GM18511 (cell line): ENCODE data around the gene ARHGAP18.

Experiments
- ATAC-seq: cut with Tn5 transposase; IDR thresholded peaks from one replicate; pipeline ENCODE4 v1.9.1; 2021; ENCODE audit warnings: mild to moderate bottlenecking, moderate library complexity; ENCODE audit not compliant: unreplicated experiment

ARHGAP18 gene

DNA sequence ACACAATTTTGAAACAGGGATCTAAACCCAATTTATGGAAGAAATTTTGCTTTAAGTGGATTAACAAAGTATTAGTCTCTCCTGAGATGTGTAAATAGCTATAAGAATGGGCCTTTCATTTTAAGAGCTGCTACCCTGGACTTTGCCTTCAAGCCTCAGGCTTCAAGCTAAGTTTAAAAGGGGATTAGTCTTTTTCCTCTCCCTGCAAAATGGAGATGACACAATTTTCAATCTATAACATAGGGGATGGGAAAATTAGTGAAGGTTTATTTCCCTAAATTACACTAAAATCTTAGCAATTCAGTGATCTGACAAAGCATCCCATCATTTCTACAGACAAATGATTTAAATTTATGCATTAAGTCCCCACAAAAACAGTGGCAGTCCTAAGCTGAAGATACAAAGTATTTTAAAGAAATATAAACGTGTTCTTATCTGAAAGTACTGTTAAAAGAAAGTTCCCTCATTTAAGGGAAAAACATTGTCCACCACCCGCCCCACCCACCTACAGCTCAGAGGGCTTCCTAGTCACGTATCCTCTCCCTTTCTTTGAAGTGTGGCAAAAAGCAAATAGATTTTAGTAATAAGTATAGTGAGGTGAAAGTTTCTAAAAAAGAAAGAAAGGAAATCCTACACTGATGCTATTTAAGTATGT is 14.5 kb downstream of the ARHGAP18 start:
- peak; percentile 66 for ATAC-seq

DNA sequence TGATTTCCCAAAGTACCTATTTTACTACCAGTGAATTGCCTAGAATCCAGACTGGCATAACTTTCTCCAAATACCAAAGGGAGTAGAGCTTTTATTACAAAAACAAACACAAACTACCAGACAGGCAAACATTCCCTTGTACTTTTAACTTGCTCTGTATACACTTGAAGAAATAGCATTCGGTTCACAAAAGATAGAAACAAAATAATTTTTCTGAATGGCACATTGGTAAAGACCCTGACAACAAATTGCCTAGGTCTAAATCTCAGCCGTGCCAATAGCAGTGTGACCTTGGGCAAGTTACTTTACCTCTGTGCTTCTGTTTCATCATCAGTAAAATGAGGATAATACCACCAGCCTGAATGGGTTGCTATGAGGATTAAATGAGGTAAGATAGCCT is 15.9 kb downstream of the ARHGAP18 start:
- no peak for ATAC-seq

DNA sequence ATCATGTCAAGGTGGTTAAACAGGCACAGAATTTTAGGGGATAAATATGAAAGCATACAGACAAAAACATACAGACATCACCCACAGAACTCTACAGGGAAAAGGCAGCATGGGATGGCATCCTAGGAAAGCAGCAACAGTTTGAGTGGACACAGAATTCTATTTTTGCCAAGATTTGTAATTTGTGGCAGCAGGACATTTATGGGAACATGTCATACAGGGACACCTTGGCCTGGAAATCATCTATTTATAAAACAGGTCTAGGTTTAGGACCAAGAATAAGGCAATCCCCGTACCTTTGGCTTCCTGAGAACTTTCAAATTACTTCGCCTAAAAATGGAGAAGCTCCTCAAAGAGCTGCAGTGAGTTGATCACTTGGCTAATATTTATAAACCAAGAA is 17.5 kb downstream of the ARHGAP18 start:
- ATAC-seq = no peak

DNA sequence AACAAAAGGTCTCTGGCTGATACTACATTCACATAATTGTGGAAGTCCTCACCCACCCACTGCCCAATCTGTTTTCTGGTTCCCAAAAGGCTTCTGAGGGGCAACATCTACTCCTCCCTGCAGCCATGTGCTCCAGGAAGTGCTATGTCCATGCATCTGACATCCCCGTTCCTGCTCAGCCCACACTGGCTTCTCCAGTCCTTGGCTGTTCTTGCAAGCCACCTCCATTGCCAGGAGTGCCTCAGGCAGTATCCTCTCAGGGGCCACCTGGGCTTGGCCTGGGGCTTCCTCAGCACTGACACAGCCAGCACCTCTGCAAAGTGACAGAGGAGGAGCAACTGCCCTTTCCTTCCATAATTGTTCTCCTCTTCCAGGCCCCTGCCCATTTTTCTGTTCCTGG is 18.3 kb downstream of the ARHGAP18 start:
- no peak for ATAC-seq

DNA sequence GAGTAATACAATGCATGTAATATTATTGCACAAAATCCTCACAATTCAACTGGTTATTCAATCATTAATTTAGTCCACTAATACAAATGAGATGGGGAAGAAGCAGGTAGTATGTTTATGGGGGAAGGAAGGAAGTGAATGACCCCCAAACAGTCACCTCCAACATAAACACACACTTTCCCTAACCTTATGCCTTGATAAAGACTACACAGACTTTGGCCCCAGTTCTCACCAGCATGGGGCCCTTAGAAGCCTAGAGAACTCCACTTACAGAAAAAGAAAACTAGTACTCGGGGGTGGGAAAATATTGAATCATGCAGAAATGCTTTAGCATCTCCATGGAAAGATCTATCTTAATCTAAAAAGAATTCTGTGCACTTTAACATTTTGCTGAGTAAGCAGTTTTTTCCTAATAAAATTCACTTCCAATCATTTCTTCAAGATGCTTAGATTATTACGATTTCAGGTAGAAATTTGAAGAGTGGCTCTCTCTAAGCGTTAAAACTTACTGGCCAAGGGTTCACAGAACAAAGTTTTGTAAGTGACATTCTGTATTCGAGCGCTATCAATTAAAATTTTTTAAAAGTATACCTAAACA is 18.8 kb downstream of the ARHGAP18 start:
- ATAC-seq = no peak

DNA sequence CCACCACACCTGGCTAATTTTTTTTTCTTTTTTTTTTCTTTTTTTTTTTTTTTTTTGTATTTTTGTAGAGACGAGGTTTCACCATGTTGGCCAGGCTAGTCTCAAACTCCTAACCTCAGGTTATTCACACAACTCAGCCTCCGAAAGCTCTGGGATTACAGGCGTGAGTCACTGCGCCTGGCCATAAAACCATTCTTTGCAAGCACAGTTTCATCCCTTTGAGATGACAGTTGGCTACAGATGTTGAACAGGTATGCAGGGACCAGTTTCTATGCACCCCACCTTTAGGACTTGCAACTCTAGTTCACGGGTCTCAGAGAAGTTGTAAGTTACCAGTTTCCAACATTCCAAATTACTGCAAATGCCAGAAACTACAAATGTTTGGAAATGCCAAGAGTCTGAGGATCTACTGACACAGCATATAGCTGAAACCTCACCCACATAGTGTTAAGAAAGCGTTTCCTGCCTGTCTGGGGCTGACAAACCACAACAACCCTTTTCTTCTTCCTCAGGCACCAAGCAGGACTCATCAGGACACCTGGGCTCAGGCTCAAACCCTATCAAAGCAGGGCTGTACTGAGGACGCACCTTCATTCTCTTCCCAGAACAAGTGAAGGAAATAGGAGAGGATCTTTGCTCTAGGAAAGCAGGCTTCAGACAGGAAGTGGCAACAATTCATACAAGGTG is 22.9 kb downstream of the ARHGAP18 start:
- peak; percentile 70 for ATAC-seq

DNA sequence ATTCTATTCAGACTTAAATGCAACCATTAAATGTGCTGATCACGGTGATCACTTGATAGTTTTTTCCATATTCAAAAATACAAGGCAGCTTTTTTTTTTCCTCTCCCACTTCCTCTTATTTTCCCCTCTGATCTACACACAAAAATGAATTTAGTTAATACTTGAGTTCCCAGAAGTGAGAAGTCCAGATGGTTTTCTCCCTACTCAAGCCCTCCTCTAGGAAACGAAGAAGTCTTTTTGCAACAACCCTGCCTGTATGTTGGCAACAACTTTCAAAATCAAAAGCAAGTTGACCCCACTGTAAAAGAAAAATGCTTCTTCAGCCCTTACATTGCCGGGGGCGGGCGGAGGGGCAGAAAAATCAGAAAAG is 24.3 kb downstream of the ARHGAP18 start:
- ATAC-seq = no peak

DNA sequence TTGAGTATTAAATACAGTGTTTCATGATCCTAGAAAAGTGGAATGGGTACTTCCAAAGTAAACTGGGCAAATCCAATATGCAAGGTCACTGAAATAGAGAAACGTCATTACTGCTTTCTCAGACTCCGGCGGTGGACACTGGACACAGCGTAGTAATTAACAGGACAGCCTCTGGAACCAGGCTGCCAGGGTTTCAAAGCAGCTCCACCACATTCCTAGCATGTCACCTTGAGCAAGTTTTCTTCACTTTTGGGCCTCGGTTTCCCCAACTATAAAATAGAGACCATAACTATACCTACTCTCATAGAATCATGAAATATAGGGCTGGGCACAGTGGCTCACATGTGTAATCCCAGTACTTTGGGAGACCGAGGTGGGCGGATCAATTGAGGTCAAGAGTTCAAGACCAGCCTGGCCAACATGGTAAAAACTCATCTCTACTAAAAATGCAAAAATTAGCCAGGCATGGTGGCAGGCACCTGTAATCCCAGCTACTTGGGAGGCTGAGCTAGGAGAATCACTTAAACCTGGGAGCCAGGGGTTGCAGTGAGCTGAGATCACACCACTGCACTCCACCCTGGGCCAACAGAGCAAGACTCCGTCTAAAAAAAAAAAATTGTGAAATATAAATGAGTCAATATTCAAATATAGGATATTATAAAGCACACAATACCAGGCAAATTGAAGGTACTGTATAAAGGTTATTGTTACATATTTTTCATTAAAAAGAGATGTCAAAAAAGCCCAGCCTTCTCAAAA is 24.9 kb downstream of the ARHGAP18 start:
- no peak for ATAC-seq

DNA sequence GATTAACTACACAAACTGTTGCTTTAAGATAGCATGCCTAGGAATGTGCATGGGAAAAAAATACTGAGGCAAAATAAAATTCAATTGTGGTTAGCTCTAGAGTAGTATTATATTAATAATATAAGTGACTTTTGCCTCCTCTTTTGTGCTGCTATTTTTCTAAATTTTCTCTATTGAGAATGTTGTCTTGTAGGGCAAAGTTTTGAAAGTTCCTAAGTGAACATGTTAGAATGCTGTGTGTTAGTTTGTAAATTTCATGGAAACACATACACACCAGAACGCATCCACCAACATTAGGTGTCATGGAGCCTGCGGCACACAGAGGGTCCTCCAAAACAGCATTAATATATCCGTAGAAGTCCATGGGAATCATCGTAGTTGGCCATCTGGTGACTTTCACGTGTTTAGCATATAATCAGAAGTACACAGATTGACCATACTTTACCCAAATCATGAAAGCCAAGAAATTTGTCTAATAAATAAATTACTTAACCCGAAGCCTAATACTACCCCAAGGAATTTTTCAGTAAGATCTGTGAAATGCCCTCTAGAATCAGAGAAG is 25.6 kb downstream of the ARHGAP18 start:
- no peak for ATAC-seq

DNA sequence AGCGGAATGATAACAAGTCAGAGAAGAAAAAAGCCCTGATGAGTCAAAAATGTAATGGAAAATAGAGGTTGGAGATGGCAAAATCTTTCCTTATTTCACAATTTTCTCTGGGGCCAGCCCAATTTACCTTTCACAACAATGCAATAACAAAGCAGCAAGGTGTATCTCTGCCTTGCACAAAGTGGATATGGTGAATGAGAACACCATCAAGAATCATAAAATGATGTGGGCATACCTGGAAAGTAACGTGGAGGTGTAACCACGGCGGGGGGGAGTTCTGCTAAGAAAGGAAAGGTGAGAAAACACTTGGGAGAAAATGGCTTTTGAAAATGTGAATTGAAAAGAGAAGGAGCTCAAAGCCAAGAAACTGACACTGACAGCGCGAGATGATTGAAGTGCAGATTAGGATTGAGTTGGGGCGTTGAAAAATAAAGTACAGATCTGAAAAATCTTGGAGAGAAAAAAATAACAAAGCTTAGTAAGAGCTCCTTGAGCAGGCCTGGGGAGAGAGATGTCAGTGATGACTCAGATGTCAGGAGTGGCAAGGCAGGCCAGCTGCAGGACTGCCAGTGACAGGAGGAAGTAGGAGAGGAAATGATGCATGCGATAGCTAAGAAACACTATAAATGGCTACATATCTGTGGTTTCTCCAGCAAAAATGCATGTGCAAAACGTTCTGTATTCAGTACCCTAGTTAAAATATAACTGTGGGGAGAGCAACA is 26.2 kb downstream of the ARHGAP18 start:
- peak; percentile 93 for ATAC-seq

DNA sequence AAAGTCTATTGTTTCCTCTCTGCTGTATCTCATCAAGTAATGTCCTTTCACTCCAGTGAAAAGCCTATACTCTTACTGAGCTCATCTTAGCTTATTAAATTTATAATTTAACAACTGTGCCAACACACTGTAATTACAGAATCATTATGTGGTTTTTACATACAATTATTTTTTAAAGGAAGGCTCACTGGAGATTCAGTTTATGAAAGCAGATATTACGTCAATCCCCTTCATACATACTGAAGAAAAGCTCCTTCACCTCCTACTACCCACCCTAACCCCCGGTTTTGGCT is 28.1 kb downstream of the ARHGAP18 start:
- ATAC-seq = no peak

DNA sequence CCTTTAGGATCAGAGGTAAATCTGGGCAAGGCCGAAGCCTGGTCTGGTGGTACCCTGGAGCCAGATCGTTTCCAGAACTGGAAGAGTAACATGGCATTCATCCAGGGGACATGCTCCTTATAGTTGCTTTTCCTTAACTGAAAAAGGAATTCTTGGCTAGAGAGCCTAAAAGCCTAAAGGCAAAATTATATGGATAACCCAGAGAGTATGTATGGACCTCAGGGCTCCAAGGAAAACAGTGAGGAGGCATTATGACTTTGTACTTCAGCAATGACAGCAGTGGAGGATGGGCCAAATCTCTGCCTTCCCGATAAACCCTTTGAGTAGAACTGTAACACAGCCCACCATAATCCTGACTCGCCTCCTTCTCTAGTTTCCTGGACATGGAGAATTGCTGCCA is 29.3 kb downstream of the ARHGAP18 start:
- no peak for ATAC-seq

DNA sequence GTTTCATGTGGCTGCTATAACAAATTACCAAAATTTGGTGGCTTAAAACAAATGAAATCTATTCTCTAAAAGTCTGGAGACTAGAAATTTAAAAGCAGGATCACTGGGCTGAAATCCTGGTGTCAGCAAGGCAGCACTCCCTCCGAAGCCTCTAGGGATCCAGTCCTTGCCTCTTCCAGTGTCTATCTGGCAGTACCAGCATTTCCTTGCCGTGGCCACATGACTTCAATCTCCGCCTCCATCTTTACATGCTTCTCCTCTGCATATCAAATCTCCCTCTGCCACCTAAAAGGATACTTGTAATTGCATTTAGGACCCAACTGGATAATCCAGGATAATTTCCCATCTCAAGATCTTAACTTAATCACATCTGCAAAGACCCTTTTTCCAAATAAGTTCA is 30.2 kb downstream of the ARHGAP18 start:
- no peak for ATAC-seq

DNA sequence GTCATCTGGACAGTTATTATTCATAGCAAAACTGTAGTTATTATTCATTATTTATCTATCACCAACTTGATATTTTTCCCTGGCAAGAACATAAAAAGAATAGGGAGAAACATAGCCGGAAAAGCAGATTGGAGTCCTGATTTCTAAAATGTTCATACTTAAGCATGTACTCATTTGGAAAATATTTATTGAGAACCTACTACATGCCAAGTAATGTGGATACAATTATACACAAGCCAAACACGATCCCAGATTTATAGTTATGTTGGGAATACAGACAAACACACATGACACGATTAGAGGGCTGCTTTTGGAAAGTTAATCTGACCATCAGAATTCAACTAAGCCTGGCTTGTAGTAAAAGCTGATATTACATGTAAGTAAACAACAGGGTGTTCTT is 30.7 kb downstream of the ARHGAP18 start:
- no peak for ATAC-seq

DNA sequence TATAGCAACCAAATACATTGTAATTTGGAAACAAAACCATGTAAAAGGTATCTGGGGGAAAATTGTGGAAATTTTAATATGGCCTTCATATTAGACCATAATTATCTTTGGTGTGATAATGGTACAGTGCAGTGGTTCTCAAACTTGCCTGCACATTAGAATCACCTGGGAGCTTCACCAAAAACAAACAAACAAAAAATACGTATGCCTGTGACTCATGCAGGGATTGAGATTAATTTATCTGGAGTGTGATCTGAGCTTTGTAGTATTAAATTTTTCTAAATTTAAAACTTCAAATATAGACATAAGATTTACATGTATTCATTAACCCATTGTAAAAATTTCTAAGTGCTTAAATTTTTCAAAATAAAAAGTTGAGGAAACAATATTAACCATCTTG is 31.5 kb downstream of the ARHGAP18 start:
- no peak for ATAC-seq

DNA sequence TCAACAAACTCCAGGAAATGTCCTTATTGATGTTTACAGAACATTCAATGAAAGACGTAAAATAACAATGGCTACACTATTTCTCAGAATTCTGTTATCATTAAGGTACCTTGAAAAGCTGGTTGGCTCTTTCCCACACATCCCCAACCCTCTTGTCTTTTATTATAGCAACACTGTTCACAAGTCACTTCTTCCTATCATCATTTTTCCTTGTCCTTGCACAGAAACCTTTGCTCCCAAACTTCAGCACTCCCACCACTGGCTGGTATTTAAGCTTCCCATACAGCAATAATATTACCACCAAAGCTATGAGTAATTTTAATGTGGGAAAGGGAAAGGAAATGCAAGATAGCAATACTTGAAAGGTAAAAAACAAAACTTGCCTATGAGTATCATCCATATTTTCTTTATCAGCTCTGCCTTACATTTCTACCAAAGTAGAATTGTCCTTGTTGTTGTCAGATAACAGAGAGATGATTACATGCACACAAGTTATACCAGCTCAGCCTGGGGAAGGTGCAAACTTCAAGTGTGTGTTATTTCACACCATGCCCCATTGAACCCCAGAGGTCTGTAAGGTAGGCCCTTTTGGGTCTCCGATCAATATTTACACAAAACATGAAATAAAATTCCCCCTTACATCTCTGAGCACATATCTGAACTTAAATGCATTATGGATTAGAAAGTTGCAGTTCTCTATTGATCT is 32.2 kb downstream of the ARHGAP18 start:
- ATAC-seq = no peak

DNA sequence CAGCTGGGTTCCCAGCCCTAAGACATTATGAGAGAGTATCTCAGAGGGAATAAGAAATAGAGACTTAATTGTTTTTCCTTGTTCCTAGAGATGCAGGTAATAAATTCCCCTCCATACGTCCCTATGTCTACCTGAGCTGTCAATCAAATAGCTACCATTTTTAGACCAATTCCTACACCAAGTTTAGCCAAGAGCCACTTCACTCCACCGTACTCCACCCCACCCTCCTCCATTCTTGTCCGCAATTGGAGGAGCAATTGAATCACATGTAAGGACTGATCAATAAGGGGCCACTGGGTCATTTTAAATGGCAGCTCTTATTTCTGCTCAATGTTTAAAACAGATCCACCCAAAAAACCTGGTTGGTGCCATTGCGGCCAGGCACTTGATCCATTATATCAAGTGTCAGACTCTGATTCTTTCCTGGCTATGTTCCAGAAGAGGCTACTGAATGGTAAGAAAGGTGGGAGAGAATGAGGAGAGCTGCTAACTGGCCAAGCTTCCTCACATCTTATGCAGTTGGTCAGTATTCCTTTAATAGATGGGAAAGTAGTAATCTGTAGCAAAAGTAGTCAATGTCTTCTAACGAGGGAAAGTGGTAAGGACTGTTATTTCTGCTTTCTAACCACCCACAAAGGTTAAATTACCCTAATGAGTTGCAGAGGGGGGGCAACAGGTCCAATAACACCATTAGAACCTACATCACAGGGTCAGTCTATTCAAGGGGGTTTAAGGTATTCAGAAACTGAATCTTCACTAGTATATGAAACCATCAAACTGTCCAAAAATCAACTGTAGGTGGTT is 34.1 kb downstream of the ARHGAP18 start:
- ATAC-seq = no peak

DNA sequence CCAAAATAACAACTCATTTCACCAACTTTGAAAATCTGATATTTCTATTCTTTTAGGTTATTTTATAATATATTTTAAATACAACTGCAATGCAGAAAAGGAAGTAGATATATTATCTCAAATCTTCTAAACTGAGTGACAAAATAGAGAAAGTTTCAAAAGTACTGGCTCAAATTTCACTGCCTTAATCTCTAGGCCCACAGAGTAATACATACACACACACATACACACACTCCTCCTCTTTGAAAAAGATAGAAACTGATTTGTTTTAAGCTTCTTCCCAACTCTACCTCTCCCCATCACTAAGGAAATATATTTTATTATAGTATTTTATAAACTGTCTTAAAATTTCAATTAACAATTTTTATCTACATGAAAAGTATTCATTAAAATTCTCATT is 36.2 kb downstream of the ARHGAP18 start:
- no peak for ATAC-seq

DNA sequence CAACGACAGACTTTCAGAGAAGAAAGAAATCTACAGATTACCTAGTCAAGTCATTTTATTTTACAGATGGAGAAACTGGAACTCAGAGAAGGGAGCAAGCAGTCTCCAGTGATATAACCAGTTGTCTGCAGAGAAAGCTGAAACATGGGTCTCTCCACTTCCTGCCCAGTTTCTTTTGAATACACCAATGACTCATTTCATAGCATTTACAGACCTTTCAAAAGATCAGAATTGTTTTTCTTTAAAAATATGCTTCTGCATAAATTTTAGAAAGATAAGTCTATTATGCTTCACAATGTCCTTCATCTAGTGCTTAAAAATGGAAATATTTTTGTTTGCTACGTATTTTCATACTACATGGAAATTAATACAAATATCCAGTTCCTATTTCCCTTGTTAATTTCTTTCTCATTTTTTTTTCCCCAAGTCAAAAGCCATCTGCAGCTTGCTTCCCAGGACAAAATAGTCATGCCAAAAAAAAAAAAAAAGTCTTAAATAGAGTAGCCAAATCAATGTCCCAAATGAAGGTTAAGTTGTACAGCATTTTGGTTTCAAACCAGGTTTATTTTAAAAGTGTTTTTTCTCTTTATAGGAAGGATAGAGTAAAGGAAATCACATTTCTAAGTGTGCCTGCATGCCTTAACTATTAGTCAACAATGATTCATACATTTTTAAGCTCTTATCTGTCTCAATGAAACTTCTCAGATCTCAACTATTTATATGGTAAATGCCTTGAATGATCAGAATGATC is 36.9 kb downstream of the ARHGAP18 start:
- ATAC-seq = peak; percentile 70
